T-cell (primary cell): ENCODE results near the gene JAG2. TPM values are rescaled to one million over a fixed set of nuclear protein-coding genes. Genes with fewer than 3 reads are reported as not detected.
"Not testable (repeated sequence)": the region's sequence is repeated elsewhere in the genome, so short reads cannot be mapped to it uniquely, and the experiment has no call there.

Source experiments
- ATAC-seq, 4 experiments: fragments of 200-7000 bp in 3 of 4; fragments of 150-1000 bp in 1 of 4; cut with Tn5 transposase; replicated peaks in 1 of 4; 1 replicate in 3 of 4; 2 replicates in 1 of 4; pipeline ENCODE4 v1.10.0; 2021; ENCODE audit warnings: moderate library complexity in 3 of 4, mild to moderate bottlenecking in 2 of 4, moderate number of reproducible peaks in 1 of 4
- CTCF ChIA-PET, 2 donors: fragments of 300-600 bp; sonication (Branson Sonifier 250); formaldehyde crosslinking; loops; one replicate each; lab custom pipeline; 2022; ENCODE audit warnings: antibody characterized with exemption in 2 of 2; lab: Charles Lee
- POLR2A ChIA-PET, 2 donors: fragments of 300-600 bp; sonication (Branson Sonifier 250); formaldehyde crosslinking; loops; one replicate each; lab custom pipeline; 2022; ENCODE audit warnings: antibody characterized with exemption in 2 of 2; lab: Charles Lee
- DNase-seq, 35 experiments: peaks; one replicate each; pipeline versions ENCODE4 v3.0.0 to v3.0.0-alpha.2; 2013 to 2023
- H3K27ac ChIP-seq: one replicate; pipeline ENCODE4 v1.5.1; 2013; ENCODE audit warnings: low read length
- H3K27me3 ChIP-seq, 2 experiments: replicated peaks in 1 of 2; 1 replicate in 1 of 2; 2 replicates in 1 of 2; pipeline versions ENCODE4 v1.6.1 to v1.7.0; 2013; ENCODE audit warnings: low read length in 1 of 2, mixed read lengths in 1 of 2; ENCODE audit not compliant: control insufficient read depth in 2 of 2, insufficient read depth in 2 of 2; ENCODE audit errors: extremely low read depth in 1 of 2
- H3K36me3 ChIP-seq, 2 donors: 1 replicate in 1 of 2; 2 replicates in 1 of 2; pipeline versions ENCODE4 v1.6.1 to v1.7.0; 2013; ENCODE audit warnings: low read length in 1 of 2; ENCODE audit not compliant: control insufficient read depth in 2 of 2, insufficient read depth in 1 of 2; ENCODE audit errors: extremely low read depth in 1 of 2
- H3K4me1 ChIP-seq, 2 experiments: 1 replicate in 1 of 2; 2 replicates in 1 of 2; pipeline versions ENCODE4 v1.6.1 to v1.7.0; 2013; ENCODE audit warnings: low read length in 2 of 2, mixed read lengths in 1 of 2; ENCODE audit not compliant: insufficient read depth in 2 of 2, control insufficient read depth in 1 of 2; ENCODE audit errors: extremely low read depth in 1 of 2
- H3K4me3 ChIP-seq, 2 donors: 1 replicate in 1 of 2; 2 replicates in 1 of 2; pipeline versions ENCODE4 v1.5.1 to v1.7.0; 2013; ENCODE audit warnings: mild to moderate bottlenecking in 2 of 2, low read length in 1 of 2, moderate library complexity in 1 of 2; ENCODE audit not compliant: control insufficient read depth in 1 of 2; ENCODE audit errors: extremely low read depth in 1 of 2
- H3K9me3 ChIP-seq: 2 replicates; pipeline ENCODE4 v1.7.0; 2013
- H3K27ac Mint-ChIP-seq, 2 donors: one replicate each; pipeline ENCODE4 v1.8.0; 2020 to 2021; ENCODE audit warnings: mild to moderate bottlenecking in 2 of 2, mixed read lengths in 2 of 2
- H3K27me3 Mint-ChIP-seq, 2 donors: one replicate each; pipeline ENCODE4 v1.8.0; 2021 to 2022; ENCODE audit warnings: mixed read lengths in 2 of 2
- H3K36me3 Mint-ChIP-seq: one replicate; pipeline ENCODE4 v1.8.0; 2021; ENCODE audit warnings: mixed read lengths
- H3K4me1 Mint-ChIP-seq, 3 donors: one replicate each; pipeline ENCODE4 v1.8.0; 2020 to 2022; ENCODE audit warnings: mixed read lengths in 3 of 3, mild to moderate bottlenecking in 1 of 3
- H3K4me3 Mint-ChIP-seq, 3 donors: one replicate each; pipeline ENCODE4 v1.8.0; 2020 to 2022; ENCODE audit warnings: mild to moderate bottlenecking in 3 of 3, mixed read lengths in 3 of 3, moderate library complexity in 3 of 3
- H3K9me3 Mint-ChIP-seq, 3 donors: one replicate each; pipeline ENCODE4 v1.8.0; 2020 to 2022; ENCODE audit warnings: mixed read lengths in 3 of 3
- WGBS: methylation state at CpG from one replicate; pipeline ENCODE4 v1.1.5; 2013; ENCODE audit warnings: missing lambda C conversion rate; ENCODE audit not compliant: insufficient coverage; 5-methylcytosine and 5-hydroxymethylcytosine counted together
- total RNA-seq, 35 experiments: library from RNA in 6 of 35; stranded (reverse) in 6 of 35; fragments of 120-200 nt in 1 of 35; gene quantifications; one replicate each; pipeline versions ENCODE4 v1.2.1 to v1.2.4 and lab custom pipeline; 2013 to 2026

The JAG2 gene
- total RNA-seq, 5 donors from 2014 or later (not counting 1 experiment from before 2014, with no cell fraction given): 0.76 to 1.9 (median 1.2) TPM

DNA sequence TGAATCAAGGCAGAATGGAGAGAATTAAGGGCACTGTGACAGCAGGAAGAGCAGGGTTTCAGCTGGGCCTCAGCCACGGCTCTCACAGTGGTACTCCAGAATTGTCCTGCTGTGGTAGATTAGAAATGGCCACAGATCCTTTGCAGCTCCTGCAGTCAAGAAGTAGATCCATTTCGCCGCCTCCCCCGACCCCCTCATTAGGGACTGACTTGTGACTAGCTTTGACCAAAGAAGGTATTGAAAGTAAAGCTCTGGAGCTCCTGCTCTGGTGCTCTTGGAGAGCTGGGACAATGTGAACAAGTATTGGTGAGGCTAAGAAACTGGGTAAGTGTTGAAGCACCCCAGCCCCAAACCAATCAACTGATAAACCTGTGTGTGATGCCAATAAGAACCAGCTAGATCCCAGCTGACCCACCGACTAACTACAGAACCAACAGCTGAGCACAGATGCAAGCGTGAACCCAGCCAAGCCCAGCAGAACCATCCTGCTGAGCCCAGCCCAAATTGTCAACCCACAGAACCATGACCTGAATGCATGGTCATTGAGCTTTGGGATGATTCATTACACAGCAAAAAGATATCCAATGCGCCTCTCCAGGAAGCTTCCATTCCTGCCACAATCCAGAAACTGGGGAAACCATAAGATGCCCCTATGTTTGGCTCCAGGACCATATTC lies 50.7 kb downstream of the JAG2 start:
- H3K36me3 Mint-ChIP-seq: peaks cover 3% of the 10 kb centered on the region
- CTCF ChIA-PET: interaction anchor here in 1 of 2 donors (0.6 kb wide), 1 partner anchor 20 kb away, joined by 3 read pairs; no protein-coding TSS in a partner anchor
- no peak for DNase-seq
- H3K27me3 ChIP-seq: peaks cover 0 to 21% of the 10 kb centered on the region in 2 experiments
- H3K9me3 ChIP-seq: no peaks in the 10 kb centered on the region
- 85% methylated on average over 3 of the region's 7 CpGs for WGBS
- no peaks in the 10 kb centered on the region for H3K36me3 ChIP-seq
- ATAC-seq: no peak
- no peak overlapping the region for H3K4me3 ChIP-seq
- H3K4me1 ChIP-seq: no peaks in the 10 kb centered on the region
- no peak overlapping the region for H3K27ac Mint-ChIP-seq
- peaks cover 8 to 17% (median 16%) of the 10 kb centered on the region in 3 donors for H3K9me3 Mint-ChIP-seq
- peaks cover 18 to 22% of the 10 kb centered on the region in 2 donors for H3K27me3 Mint-ChIP-seq
- no peak overlapping the region for H3K4me3 Mint-ChIP-seq
- H3K27ac ChIP-seq: no peak overlapping the region
- H3K4me1 Mint-ChIP-seq: no peaks in the 10 kb centered on the region
- POLR2A ChIA-PET: no interaction called here

- Histone ChIP-seq H3K27ac (no peak overlapping the region), H3K4me3 (no peak overlapping the region), H3K4me1 (no peaks in the 10 kb centered on the region), H3K27me3 (peaks cover 0 to 21% of the 10 kb centered on the region in 2 experiments), H3K36me3 (no peaks in the 10 kb centered on the region), H3K9me3 (no peaks in the 10 kb centered on the region)
- H3K4me3 Mint-ChIP-seq: no peak overlapping the region
- H3K36me3 Mint-ChIP-seq: peaks cover 3% of the 10 kb centered on the region
- H3K4me1 Mint-ChIP-seq: no peaks in the 10 kb centered on the region
- ATAC-seq (no peak), DNase-seq (no peak)
- peaks cover 6 to 16% (median 16%) of the 10 kb centered on the region in 3 donors for H3K9me3 Mint-ChIP-seq
- no peak overlapping the region for H3K27ac Mint-ChIP-seq
- WGBS: 100% methylated on average over 1 of the region's 2 CpGs
- POLR2A ChIA-PET: no interaction called here
- CTCF ChIA-PET: interaction anchor here in 1 of 2 donors (0.6 kb wide), 1 partner anchor 19 kb away, joined by 3 read pairs; no protein-coding TSS in a partner anchor
- peaks cover 18% of the 10 kb centered on the region in 2 donors for H3K27me3 Mint-ChIP-seq
Observed at GRCh38 chr14:105117257-105117646, 51.3 kb downstream of the JAG2 start.

DNA sequence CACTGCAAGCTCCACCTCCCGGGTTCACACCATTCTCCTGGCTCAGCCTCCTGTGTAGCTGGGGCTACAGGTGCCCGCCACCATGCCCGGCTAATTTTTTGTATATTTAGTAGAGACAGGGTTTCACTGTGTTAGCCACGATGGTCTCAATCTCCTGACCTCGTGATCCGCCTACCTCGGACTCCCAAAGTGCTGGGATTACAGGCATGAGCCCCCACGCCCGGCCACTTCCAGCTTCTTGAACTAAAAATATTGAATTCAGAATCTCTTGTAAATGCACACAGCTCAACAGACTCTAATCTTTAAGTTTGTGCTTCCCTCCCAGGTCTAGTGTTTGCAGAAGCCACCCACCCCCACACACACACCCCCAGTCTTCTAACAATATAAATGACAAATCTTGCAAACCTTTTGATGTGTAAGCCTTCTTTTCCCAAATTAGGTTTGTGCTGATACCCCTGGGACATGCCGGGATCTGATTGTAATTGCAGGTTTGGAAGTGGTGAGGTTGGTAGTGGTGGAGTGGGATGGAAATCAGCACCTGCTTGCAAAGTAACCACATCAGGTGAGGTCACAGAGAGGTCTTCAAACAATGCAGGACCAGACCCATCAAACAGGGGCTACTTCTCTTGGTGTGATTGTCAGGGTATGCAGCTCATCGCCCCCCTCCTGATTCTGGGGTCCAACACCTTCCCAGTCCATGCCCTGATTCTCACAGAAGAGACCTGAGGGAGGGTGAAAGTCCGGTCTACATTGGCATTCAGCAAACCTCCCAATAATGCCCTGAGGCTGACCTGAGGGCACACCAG lies 51.9 kb downstream of the JAG2 start:
- H3K36me3 Mint-ChIP-seq: no peaks in the 10 kb centered on the region
- WGBS: 88% methylated on average over 7 of the region's 12 CpGs
- peaks cover 14 to 15% of the 10 kb centered on the region in 2 donors for H3K27me3 Mint-ChIP-seq
- no peak overlapping the region for H3K4me3 ChIP-seq
- no peaks in the 10 kb centered on the region for H3K36me3 ChIP-seq
- no peak for ATAC-seq
- H3K4me3 Mint-ChIP-seq: no peak overlapping the region
- no peak overlapping the region for H3K27ac Mint-ChIP-seq
- CTCF ChIA-PET: no interaction called here
- H3K9me3 ChIP-seq: no peaks in the 10 kb centered on the region
- peaks cover 4 to 12% (median 12%) of the 10 kb centered on the region in 3 donors for H3K9me3 Mint-ChIP-seq
- no peak for DNase-seq
- H3K4me1 Mint-ChIP-seq: no peaks in the 10 kb centered on the region
- POLR2A ChIA-PET: no interaction called here
- H3K27ac ChIP-seq: no peak overlapping the region
- H3K4me1 ChIP-seq: no peaks in the 10 kb centered on the region
- H3K27me3 ChIP-seq: peaks cover 0 to 15% of the 10 kb centered on the region in 2 experiments

DNA sequence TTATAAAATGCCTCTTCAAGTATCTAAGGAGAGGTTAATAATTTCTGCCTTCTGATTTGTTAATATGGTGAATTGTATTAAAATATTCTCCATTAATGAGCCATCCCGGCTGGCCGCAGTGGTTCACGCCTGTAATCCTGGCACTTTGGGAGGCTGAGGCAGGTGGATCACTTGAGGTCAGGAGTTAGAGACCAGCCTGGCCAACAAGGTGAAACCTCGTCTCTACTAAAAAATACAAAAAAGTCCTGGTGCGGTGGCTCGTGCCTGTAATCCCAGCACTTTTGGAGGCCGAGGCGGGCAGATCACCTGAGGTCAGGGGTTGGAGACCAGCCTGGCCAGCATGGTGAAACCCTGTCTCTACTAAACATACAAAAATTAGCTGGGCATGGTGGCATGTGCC lies 59.3 kb downstream of the JAG2 start:
- H3K4me3 Mint-ChIP-seq, H3K27ac ChIP-seq, H3K9me3 Mint-ChIP-seq, H3K9me3 ChIP-seq, DNase-seq, H3K4me3 ChIP-seq, ATAC-seq, H3K4me1 ChIP-seq, H3K27ac Mint-ChIP-seq, H3K36me3 ChIP-seq, H3K36me3 Mint-ChIP-seq, H3K4me1 Mint-ChIP-seq, POLR2A ChIA-PET: not testable (repeated sequence)
- H3K27me3 Mint-ChIP-seq: peaks cover 15 to 26% of the 10 kb centered on the region in 2 donors
- CTCF ChIA-PET: interaction anchor here in 1 of 2 donors (0.7 kb wide), 1 partner anchor 443 kb away, joined by 3 read pairs; no protein-coding TSS in a partner anchor
- peaks cover 4 to 13% of the 10 kb centered on the region in 2 experiments for H3K27me3 ChIP-seq
- 97% methylated on average over 7 of the region's 8 CpGs for WGBS

DNA sequence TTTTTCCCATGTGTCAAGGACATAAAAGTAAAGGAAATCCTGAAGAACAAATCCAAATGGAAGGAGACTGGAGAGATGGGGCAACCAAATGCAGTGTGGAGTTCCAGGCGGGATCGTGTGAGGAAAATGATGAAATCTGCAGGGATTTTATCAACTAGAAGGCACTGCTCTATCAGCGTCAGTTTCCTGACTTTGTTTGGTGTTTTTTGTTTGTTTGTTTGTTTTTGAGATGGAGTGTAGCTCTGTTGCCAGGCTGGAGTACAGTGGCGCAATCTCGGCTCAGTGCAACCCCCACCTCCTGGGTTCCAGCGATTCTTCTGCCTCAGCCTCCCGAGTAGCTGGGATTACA lies 60.1 kb downstream of the JAG2 start:
- H3K9me3 ChIP-seq: no peaks in the 10 kb centered on the region
- POLR2A ChIA-PET: no interaction called here
- Mint-ChIP-seq H3K4me3 (no peak overlapping the region), H3K36me3 (no peaks in the 10 kb centered on the region), H3K27me3 (peaks cover 22 to 32% of the 10 kb centered on the region in 2 donors), H3K9me3 (peaks cover 0 to 4% (median 0%) of the 10 kb centered on the region in 3 donors), H3K27ac (no peak overlapping the region), H3K4me1 (peaks cover 0 to 5% (median 5%) of the 10 kb centered on the region in 3 donors)
- no peaks in the 10 kb centered on the region for H3K36me3 ChIP-seq
- H3K27ac ChIP-seq: no peak overlapping the region
- 82% methylated on average over 4 of the region's 7 CpGs for WGBS
- H3K27me3 ChIP-seq: peaks cover 4 to 13% of the 10 kb centered on the region in 2 experiments
- CTCF ChIA-PET: no interaction called here
- DNase-seq (no peak), ATAC-seq (no peak)
- H3K4me1 ChIP-seq: peaks cover 0 to 3% of the 10 kb centered on the region in 2 experiments
- no peak overlapping the region for H3K4me3 ChIP-seq

DNA sequence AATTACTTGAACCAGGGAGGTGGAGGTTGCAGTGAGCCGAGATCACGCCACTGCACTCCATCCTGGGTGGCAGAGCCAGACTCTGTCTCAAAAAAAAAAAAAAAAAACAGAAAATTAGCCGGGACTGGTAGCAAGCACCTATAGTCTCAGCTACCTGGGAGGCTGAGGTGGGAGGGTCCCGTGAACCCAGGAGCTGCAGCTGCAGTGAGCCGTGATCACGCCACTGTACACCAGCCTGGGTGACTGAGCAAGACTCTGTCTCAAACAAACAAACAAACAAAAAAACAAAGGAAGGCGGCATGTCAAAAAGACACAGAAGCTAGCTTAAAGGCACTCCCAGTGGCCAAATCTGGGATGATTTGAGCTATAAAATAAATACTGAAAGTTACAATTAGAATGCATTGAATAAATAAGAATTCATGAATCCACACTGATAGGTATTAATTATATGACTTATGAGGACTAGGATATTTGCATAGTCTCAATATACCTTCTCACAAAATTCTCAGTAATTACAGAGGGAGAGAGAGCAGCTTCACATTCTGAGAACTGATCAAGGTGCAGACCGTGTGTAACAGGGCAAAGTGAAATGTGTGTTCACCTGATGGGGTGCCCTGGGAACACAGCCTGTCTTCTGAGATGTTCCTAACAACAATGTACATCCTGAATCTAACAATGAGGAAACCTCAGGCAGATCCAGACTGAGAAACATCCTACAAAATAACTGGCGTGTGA lies 60.6 kb downstream of the JAG2 start:
- ChIA-PET CTCF (interaction anchor here in 1 of 2 donors (0.6 kb wide), 1 partner anchor 17 kb away, joined by 7 read pairs; no protein-coding TSS in a partner anchor), POLR2A (no interaction called here)
- Histone ChIP-seq H3K4me3 (no peak overlapping the region), H3K36me3 (no peaks in the 10 kb centered on the region), H3K4me1 (peaks cover 0 to 3% of the 10 kb centered on the region in 2 experiments), H3K27me3 (peaks cover 4 to 18% of the 10 kb centered on the region in 2 experiments), H3K27ac (no peak overlapping the region), H3K9me3 (no peaks in the 10 kb centered on the region)
- peaks cover 0 to 4% (median 0%) of the 10 kb centered on the region in 3 donors for H3K9me3 Mint-ChIP-seq
- H3K4me3 Mint-ChIP-seq: no peak overlapping the region
- WGBS: no CpG with 5 or more reads among the region's 9 CpGs
- no peak for DNase-seq
- peaks cover 0 to 5% (median 5%) of the 10 kb centered on the region in 3 donors for H3K4me1 Mint-ChIP-seq
- no peak overlapping the region for H3K27ac Mint-ChIP-seq
- no peak for ATAC-seq
- peaks cover 22 to 37% of the 10 kb centered on the region in 2 donors for H3K27me3 Mint-ChIP-seq
- H3K36me3 Mint-ChIP-seq: no peaks in the 10 kb centered on the region
